ENCODE data around the gene TENM3. TPM values are rescaled to one million over a fixed set of nuclear protein-coding genes. Genes with fewer than 3 reads are reported as not detected.

The TENM3 gene
- total RNA-seq, 1 experiment from 2014 or later = not detected

DNA sequence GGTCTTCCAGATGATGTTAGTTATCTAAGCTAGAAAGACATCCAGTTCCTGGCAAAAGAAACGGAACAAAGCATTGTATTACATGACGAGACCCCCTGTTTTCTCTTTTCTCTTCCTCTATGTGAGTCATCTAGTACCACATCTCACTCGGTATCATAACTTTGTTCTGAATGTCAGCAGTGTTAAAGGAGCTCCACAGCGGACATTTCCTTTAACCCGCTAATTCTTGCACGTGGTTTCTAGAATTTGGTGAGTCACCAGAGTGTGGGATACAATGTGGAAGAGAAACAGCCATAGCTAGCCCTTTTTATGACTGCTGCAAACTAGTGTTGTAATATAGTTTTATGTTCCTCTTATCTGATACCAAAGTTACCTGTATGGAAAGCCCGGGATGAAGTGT lies 243.7 kb downstream of the TENM3 start:
- Histone ChIP-seq H3K4me2 (no peak overlapping the region), H3K27ac (no peak overlapping the region), H4K20me1 (ENCODE audit: insufficient read depth) (no peaks in the 10 kb centered on the region), H2AFZ (no peak overlapping the region), H3K27me3 (ENCODE audit: insufficient read depth, low read depth) (no peaks in the 10 kb centered on the region), H3K9me3 (ENCODE audit: insufficient read depth, low read depth) (no peaks in the 10 kb centered on the region), H3K36me3 (ENCODE audit: low read depth) (no peaks in the 10 kb centered on the region), H3K9me2 (ENCODE audit: insufficient read depth) (no peaks in the 10 kb centered on the region), H3K4me1 (replicated peaks; ENCODE audit: insufficient read depth) (no peaks in the 10 kb centered on the region), H3K79me2 (ENCODE audit: low read depth) (no peaks in the 10 kb centered on the region), H3F3A (ENCODE audit: insufficient read depth, low read depth) (no peaks in the 10 kb centered on the region), H3K4me3 (no peak overlapping the region)
- no TSS peak for BruUV-seq (replicated peaks)
- no peak for DNase-seq
- CTCF ChIA-PET = no interaction called here
- no peak for TF ChIP-seq EZH2 (IDR thresholded peaks at IDR 0.05; ENCODE audit: low read depth)
- TF ChIP-seq, protein P1, sequence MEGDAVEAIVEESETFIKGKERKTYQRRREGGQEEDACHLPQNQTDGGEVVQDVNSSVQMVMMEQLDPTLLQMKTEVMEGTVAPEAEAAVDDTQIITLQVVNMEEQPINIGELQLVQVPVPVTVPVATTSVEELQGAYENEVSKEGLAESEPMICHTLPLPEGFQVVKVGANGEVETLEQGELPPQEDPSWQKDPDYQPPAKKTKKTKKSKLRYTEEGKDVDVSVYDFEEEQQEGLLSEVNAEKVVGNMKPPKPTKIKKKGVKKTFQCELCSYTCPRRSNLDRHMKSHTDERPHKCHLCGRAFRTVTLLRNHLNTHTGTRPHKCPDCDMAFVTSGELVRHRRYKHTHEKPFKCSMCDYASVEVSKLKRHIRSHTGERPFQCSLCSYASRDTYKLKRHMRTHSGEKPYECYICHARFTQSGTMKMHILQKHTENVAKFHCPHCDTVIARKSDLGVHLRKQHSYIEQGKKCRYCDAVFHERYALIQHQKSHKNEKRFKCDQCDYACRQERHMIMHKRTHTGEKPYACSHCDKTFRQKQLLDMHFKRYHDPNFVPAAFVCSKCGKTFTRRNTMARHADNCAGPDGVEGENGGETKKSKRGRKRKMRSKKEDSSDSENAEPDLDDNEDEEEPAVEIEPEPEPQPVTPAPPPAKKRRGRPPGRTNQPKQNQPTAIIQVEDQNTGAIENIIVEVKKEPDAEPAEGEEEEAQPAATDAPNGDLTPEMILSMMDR (conservative IDR thresholded peaks at IDR 0.05) = no peak
- intact Hi-C loops (cut with micrococcal nuclease; ENCODE audit: unreplicated experiment) = no loop called here
- POLR2A ChIA-PET (ENCODE audit: unreplicated experiment) = no interaction called here

DNA sequence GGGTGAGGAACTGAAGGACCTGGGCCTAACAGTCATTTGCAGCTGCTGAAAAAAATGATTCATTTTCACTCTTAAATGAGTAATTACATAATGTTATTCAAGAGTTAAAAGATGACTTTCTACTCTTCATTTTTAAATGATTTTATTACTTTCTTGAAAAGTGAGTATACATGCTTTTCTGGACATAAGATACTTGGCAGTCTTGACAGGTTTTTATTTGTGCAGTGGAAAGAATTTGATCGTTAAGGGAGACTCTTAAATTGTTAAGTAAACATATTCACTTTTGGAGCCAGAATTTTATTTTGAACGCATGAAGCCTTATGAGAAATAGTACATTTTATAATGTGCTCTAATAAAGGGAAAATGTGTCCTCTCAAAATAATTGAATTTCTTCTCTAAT lies 245.7 kb downstream of the TENM3 start:
- no peak overlapping the region for H3K27ac ChIP-seq
- H3K27me3 ChIP-seq (ENCODE audit: insufficient read depth, low read depth) = no peaks in the 10 kb centered on the region
- no peaks in the 10 kb centered on the region for H4K20me1 ChIP-seq (ENCODE audit: insufficient read depth)
- H3K4me2 ChIP-seq = no peak overlapping the region
- H3F3A ChIP-seq (ENCODE audit: insufficient read depth, low read depth) = no peaks in the 10 kb centered on the region
- no peak for DNase-seq
- no peaks in the 10 kb centered on the region for H3K4me1 ChIP-seq (replicated peaks; ENCODE audit: insufficient read depth)
- no TSS peak for BruUV-seq (replicated peaks)
- intact Hi-C loops (cut with micrococcal nuclease; ENCODE audit: unreplicated experiment) = no loop called here
- H3K9me3 ChIP-seq (ENCODE audit: insufficient read depth, low read depth) = no peaks in the 10 kb centered on the region
- no peaks in the 10 kb centered on the region for H3K79me2 ChIP-seq (ENCODE audit: low read depth)
- H3K4me3 ChIP-seq = no peak overlapping the region
- no peaks in the 10 kb centered on the region for H3K9me2 ChIP-seq (ENCODE audit: insufficient read depth)
- H3K36me3 ChIP-seq (ENCODE audit: low read depth) = no peaks in the 10 kb centered on the region
- H2AFZ ChIP-seq = no peak overlapping the region
- TF ChIP-seq, protein P1 (conservative IDR thresholded peaks at IDR 0.05) = no peak
- no peak for TF ChIP-seq EZH2 (IDR thresholded peaks at IDR 0.05; ENCODE audit: low read depth)
- ChIA-PET POLR2A (ENCODE audit: unreplicated experiment) (no interaction called here), CTCF (no interaction called here)

DNA sequence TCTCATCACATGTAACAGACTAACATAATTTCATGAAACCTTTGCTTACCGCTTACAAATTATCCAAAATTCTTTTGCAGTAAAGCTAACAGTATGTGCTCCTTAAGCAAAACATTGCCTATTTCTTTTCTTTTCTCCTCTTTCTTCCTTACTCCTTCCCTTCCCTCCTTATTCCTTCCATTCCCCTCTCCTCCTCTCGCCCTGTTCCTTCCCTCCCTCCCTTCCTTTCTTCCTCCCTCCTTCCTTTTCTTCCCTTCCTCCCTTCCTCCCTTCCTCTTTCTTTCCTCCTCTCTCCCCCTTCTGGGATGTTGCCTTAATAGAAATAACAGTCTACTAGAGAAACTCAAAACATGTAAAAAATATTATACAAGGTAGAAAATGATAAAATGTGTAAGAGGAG lies 246.4 kb downstream of the TENM3 start:
- Histone ChIP-seq H3K4me2 (no peak overlapping the region), H3K79me2 (ENCODE audit: low read depth) (no peaks in the 10 kb centered on the region), H2AFZ (no peak overlapping the region), H3K4me3 (no peak overlapping the region), H3K27me3 (ENCODE audit: insufficient read depth, low read depth) (no peaks in the 10 kb centered on the region), H3K9me3 (ENCODE audit: insufficient read depth, low read depth) (no peaks in the 10 kb centered on the region), H3F3A (ENCODE audit: insufficient read depth, low read depth) (no peaks in the 10 kb centered on the region), H3K36me3 (ENCODE audit: low read depth) (no peaks in the 10 kb centered on the region), H3K27ac (no peak overlapping the region), H4K20me1 (ENCODE audit: insufficient read depth) (no peaks in the 10 kb centered on the region), H3K9me2 (ENCODE audit: insufficient read depth) (no peaks in the 10 kb centered on the region), H3K4me1 (replicated peaks; ENCODE audit: insufficient read depth) (no peaks in the 10 kb centered on the region)
- no TSS peak for BruUV-seq (replicated peaks)
- POLR2A ChIA-PET (ENCODE audit: unreplicated experiment) = no interaction called here
- no peak for DNase-seq
- TF ChIP-seq, protein P1 (conservative IDR thresholded peaks at IDR 0.05) = no peak
- TF ChIP-seq EZH2 (IDR thresholded peaks at IDR 0.05; ENCODE audit: low read depth) = no peak
- intact Hi-C loops (cut with micrococcal nuclease; ENCODE audit: unreplicated experiment) = no loop called here
- CTCF ChIA-PET = no interaction called here
